ENCODE measurements around the gene VSTM2A. TPM values are rescaled to one million over a fixed set of nuclear protein-coding genes. Genes with fewer than 3 reads are reported as not detected.
"Not testable (repeated sequence)": the region's sequence is repeated elsewhere in the genome, so short reads cannot be mapped to it uniquely, and the experiment has no call there.

The VSTM2A gene, protein sequence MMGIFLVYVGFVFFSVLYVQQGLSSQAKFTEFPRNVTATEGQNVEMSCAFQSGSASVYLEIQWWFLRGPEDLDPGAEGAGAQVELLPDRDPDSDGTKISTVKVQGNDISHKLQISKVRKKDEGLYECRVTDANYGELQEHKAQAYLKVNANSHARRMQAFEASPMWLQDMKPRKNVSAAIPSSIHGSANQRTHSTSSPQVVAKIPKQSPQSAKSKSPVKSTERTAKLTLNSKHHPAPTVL
- not detected for total RNA-seq

DNA sequence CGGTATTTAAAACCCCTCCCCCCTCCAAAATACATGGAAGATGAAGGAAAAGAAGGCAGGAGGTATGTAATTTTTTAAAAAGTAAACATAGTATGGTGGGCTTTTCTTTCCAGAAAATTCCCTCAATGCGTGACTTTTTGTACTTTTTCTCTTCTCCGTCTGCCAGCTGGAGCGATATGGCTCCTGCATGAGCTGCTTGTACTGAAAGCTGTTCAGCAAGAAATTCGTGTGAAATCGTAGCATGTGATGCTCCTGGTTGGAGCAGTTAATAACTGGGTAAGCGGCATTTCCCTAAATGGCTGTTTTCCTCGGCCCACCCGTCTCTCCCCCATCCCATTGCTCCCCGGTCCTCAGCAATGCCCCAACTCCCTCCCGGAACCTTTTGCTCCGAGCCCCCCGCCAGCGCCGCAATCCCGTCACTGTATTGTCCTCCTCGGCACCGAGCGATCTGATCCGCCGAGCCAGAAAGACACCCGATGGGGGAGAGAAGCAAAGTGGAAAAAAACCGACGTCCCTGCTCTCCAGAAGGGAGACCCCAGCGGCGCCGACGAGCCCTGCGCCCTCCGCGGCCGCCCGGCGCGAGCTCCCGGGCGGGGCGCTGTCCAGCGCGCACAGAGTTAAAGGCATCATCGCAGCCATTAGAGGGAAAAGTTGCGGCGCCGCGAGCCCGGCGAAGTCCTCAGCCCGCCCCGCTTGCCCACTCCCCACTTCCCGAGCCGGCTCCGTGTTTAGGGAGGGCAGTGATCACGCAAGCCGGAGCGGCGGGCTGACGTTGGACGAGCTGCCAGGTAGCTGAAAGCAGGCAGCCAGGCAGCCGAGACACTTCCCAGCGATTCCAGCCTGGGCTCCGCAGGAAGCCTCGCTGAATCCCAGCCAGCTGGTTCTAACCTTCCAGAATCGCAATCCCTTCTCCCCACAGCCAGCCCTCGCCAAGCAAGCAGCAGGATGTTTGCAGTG, at the start of gene VSTM2A:
TSS of gene VSTM2A (plus strand) at position 707 of the 957 bp plus-strand sequence. CDS start 356 bp downstream, outside the sequence.
- no peaks in the 10 kb centered on the region for H3K4me1 Mint-ChIP-seq (ENCODE audit: low read depth)
- POLR2A ChIA-PET, result no interaction called here
- intact Hi-C loops (cut with micrococcal nuclease), result no loop called here
- no peak for ATAC-seq
- DNase-seq, result no peak
- H3K9me3 Mint-ChIP-seq, result no peaks in the 10 kb centered on the region
- no peak within 1 kb of the TSS for H3K27ac Mint-ChIP-seq
- TF ChIP-seq, protein P1, sequence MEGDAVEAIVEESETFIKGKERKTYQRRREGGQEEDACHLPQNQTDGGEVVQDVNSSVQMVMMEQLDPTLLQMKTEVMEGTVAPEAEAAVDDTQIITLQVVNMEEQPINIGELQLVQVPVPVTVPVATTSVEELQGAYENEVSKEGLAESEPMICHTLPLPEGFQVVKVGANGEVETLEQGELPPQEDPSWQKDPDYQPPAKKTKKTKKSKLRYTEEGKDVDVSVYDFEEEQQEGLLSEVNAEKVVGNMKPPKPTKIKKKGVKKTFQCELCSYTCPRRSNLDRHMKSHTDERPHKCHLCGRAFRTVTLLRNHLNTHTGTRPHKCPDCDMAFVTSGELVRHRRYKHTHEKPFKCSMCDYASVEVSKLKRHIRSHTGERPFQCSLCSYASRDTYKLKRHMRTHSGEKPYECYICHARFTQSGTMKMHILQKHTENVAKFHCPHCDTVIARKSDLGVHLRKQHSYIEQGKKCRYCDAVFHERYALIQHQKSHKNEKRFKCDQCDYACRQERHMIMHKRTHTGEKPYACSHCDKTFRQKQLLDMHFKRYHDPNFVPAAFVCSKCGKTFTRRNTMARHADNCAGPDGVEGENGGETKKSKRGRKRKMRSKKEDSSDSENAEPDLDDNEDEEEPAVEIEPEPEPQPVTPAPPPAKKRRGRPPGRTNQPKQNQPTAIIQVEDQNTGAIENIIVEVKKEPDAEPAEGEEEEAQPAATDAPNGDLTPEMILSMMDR (IDR thresholded peaks at IDR 0.05), result no peak
- peaks cover 34% of the 10 kb centered on the region for H3K27me3 Mint-ChIP-seq
- peaks cover 3% of the 10 kb centered on the region for H3K36me3 Mint-ChIP-seq (ENCODE audit: low read depth)
- no peak within 1 kb of the TSS for H3K4me3 Mint-ChIP-seq
- CTCF ChIA-PET, result no interaction called here

- ATAC-seq; H3K27ac Mint-ChIP-seq; POLR2A ChIA-PET; H3K27me3 Mint-ChIP-seq; H3K4me3 Mint-ChIP-seq; intact Hi-C loops (cut with micrococcal nuclease); DNase-seq; H3K9me3 Mint-ChIP-seq; H3K36me3 Mint-ChIP-seq (ENCODE audit: low read depth); CTCF ChIA-PET; H3K4me1 Mint-ChIP-seq (ENCODE audit: low read depth): not testable (repeated sequence)
Observed at GRCh38 chr7:54504531-54504930, 37.6 kb upstream of the VSTM2A start.

- H3K4me3 Mint-ChIP-seq, result no peak overlapping the region
- intact Hi-C loops (cut with micrococcal nuclease), result no loop called here
- DNase-seq (no peak), ATAC-seq (no peak)
- no peaks in the 10 kb centered on the region for H3K36me3 Mint-ChIP-seq (ENCODE audit: low read depth)
- H3K9me3 Mint-ChIP-seq, result peaks cover 10% of the 10 kb centered on the region
- no peak overlapping the region for H3K27ac Mint-ChIP-seq
- H3K4me1 Mint-ChIP-seq (ENCODE audit: low read depth), result no peaks in the 10 kb centered on the region
- TF ChIP-seq, protein P1 (IDR thresholded peaks at IDR 0.05), result no peak
- ChIA-PET CTCF (no interaction called here), POLR2A (no interaction called here)
- no peaks in the 10 kb centered on the region for H3K27me3 Mint-ChIP-seq
Observed at GRCh38 chr7:54529568-54529967, 12.6 kb upstream of the VSTM2A start.

GRCh38 chr7:54538122-54538521, 4.1 kb upstream of the VSTM2A start:
- Mint-ChIP-seq H3K4me3 (no peak overlapping the region), H3K27ac (no peak overlapping the region)

GRCh38 chr7:54543051-54543488, 895 bp downstream of the VSTM2A start:
- ChIA-PET CTCF (no interaction called here), POLR2A (no interaction called here)
- ATAC-seq (no peak), DNase-seq (no peak)
- Mint-ChIP-seq H3K9me3 (no peaks in the 10 kb centered on the region), H3K36me3 (ENCODE audit: low read depth) (peaks cover 3% of the 10 kb centered on the region), H3K27me3 (peaks cover 35% of the 10 kb centered on the region), H3K27ac (no peak overlapping the region), H3K4me3 (no peak overlapping the region), H3K4me1 (ENCODE audit: low read depth) (no peaks in the 10 kb centered on the region)
- intact Hi-C loops (cut with micrococcal nuclease), result no loop called here
- TF ChIP-seq, protein P1 (IDR thresholded peaks at IDR 0.05), result no peak

More at GRCh38 chr7:54538122-54538521, 4.1 kb upstream of the VSTM2A start:
- ChIA-PET POLR2A (no interaction called here), CTCF (no interaction called here)
- no peaks in the 10 kb centered on the region for H3K36me3 Mint-ChIP-seq (ENCODE audit: low read depth)
- peaks cover 16% of the 10 kb centered on the region for H3K27me3 Mint-ChIP-seq
- no peaks in the 10 kb centered on the region for H3K4me1 Mint-ChIP-seq (ENCODE audit: low read depth)
- intact Hi-C loops (cut with micrococcal nuclease), result no loop called here
- DNase-seq (no peak), ATAC-seq (no peak)
- peaks cover 12% of the 10 kb centered on the region for H3K9me3 Mint-ChIP-seq
- TF ChIP-seq, protein P1 (IDR thresholded peaks at IDR 0.05), result no peak
